GM04503 (cell line): ENCODE results near the gene BCL2.
"Not testable (repeated sequence)": the region's sequence is repeated elsewhere in the genome, so short reads cannot be mapped to it uniquely, and the experiment has no call there.

ENCODE experiments used
- DNase-seq: peaks from one replicate; pipeline ENCODE4 v3.0.0-alpha.2; 2012; ENCODE audit warnings: low read depth

Gene BCL2

GRCh38 chr18:63198868-63199742 lies 120.5 kb downstream of the BCL2 start:
- no peak for DNase-seq

- no peak for DNase-seq
Observed at GRCh38 chr18:63198098-63198760, 121.3 kb downstream of the BCL2 start.

GRCh38 chr18:63197246-63197869 lies 122.2 kb downstream of the BCL2 start:
- no peak for DNase-seq

GRCh38 chr18:63195326-63196159 lies 124.0 kb downstream of the BCL2 start:
- no peak for DNase-seq

- DNase-seq: no peak
Observed at GRCh38 chr18:63192885-63193349, 126.7 kb downstream of the BCL2 start.

GRCh38 chr18:63192126-63192884 lies 127.3 kb downstream of the BCL2 start:
- no peak for DNase-seq

- no peak for DNase-seq
Observed at GRCh38 chr18:63191413-63191812, 128.2 kb downstream of the BCL2 start.

GRCh38 chr18:63190838-63191237 lies 128.7 kb downstream of the BCL2 start:
- DNase-seq: not testable (repeated sequence)

- DNase-seq: no peak
Observed at GRCh38 chr18:63189817-63190216, 129.8 kb downstream of the BCL2 start.

- DNase-seq: no peak
Observed at GRCh38 chr18:63189041-63189440, 130.5 kb downstream of the BCL2 start.

- DNase-seq: no peak
Observed at GRCh38 chr18:63187791-63188460, 131.6 kb downstream of the BCL2 start.

- DNase-seq: no peak
Observed at GRCh38 chr18:63187223-63187574, 132.4 kb downstream of the BCL2 start.

GRCh38 chr18:63186520-63187222 lies 132.9 kb downstream of the BCL2 start:
- no peak for DNase-seq

GRCh38 chr18:63185984-63186383 lies 133.6 kb downstream of the BCL2 start:
- DNase-seq: no peak

GRCh38 chr18:63183952-63184770 lies 135.4 kb downstream of the BCL2 start:
- no peak for DNase-seq

GRCh38 chr18:63183378-63183777 lies 136.2 kb downstream of the BCL2 start:
- DNase-seq: no peak

- no peak for DNase-seq
Observed at GRCh38 chr18:63182861-63183260, 136.7 kb downstream of the BCL2 start.

GRCh38 chr18:63182310-63182772 lies 137.2 kb downstream of the BCL2 start:
- DNase-seq: no peak

- no peak for DNase-seq
Observed at GRCh38 chr18:63181706-63182309, 137.8 kb downstream of the BCL2 start.
